ENCODE measurements around the gene NECAB2.
"Not testable (repeated sequence)": the region's sequence is repeated elsewhere in the genome, so short reads cannot be mapped to it uniquely, and the experiment has no call there.

Gene NECAB2

GRCh38 chr16:83936581-83937165 is 31.4 kb upstream of the NECAB2 start:
- DNase-seq = no peak

- DNase-seq = no peak
These were observed 30.8 kb upstream of the NECAB2 start for GRCh38 chr16:83937267-83937666.

- DNase-seq = no peak
These were observed 29.8 kb upstream of the NECAB2 start for GRCh38 chr16:83937922-83938885.

GRCh38 chr16:83939266-83939855 is 28.7 kb upstream of the NECAB2 start:
- no peak for DNase-seq

- DNase-seq = no peak
These were observed 27.9 kb upstream of the NECAB2 start for GRCh38 chr16:83940119-83940518.

GRCh38 chr16:83940630-83941378 is 27.2 kb upstream of the NECAB2 start:
- no peak for DNase-seq

GRCh38 chr16:83941546-83941945 is 26.5 kb upstream of the NECAB2 start:
- DNase-seq = not testable (repeated sequence)

- no peak for DNase-seq
These were observed 26.0 kb upstream of the NECAB2 start for GRCh38 chr16:83942074-83942473.

GRCh38 chr16:83942815-83943515 is 25.1 kb upstream of the NECAB2 start:
- DNase-seq = no peak

GRCh38 chr16:83943516-83944050 is 24.5 kb upstream of the NECAB2 start:
- DNase-seq = no peak

GRCh38 chr16:83945587-83945986 is 22.5 kb upstream of the NECAB2 start:
- no peak for DNase-seq

- no peak for DNase-seq
These were observed 21.8 kb upstream of the NECAB2 start for GRCh38 chr16:83946154-83946780.

- DNase-seq = no peak
These were observed 21.1 kb upstream of the NECAB2 start for GRCh38 chr16:83946781-83947566.

- no peak for DNase-seq
These were observed 20.3 kb upstream of the NECAB2 start for GRCh38 chr16:83947642-83948234.

GRCh38 chr16:83948914-83949723 is 18.9 kb upstream of the NECAB2 start:
- DNase-seq = no peak

- no peak for DNase-seq
These were observed 18.4 kb upstream of the NECAB2 start for GRCh38 chr16:83949724-83950001.

GRCh38 chr16:83950862-83951399 is 17.1 kb upstream of the NECAB2 start:
- not testable (repeated sequence) for DNase-seq

- no peak for DNase-seq
These were observed 16.5 kb upstream of the NECAB2 start for GRCh38 chr16:83951544-83951943.

- DNase-seq = no peak
These were observed 15.5 kb upstream of the NECAB2 start for GRCh38 chr16:83952587-83952939.

All from activated CD4-positive, alpha-beta T cell treated with anti-CD3 and anti-CD28 coated beads, Interleukin-2, amount 50 U/mL, for 48 hours (primary cell).